NCI-H524 treated with DMSO at 0.1 percent for 48 hours (cell line): Measurements from ENCODE around the gene GALE.
"Not testable (repeated sequence)": the region's sequence is repeated elsewhere in the genome, so short reads cannot be mapped to it uniquely, and the experiment has no call there.

Experiments
- DNase-seq: peaks from one replicate; lab custom pipeline; 2025; lab: John Stamatoyannopoulos, UW

Gene GALE

DNA sequence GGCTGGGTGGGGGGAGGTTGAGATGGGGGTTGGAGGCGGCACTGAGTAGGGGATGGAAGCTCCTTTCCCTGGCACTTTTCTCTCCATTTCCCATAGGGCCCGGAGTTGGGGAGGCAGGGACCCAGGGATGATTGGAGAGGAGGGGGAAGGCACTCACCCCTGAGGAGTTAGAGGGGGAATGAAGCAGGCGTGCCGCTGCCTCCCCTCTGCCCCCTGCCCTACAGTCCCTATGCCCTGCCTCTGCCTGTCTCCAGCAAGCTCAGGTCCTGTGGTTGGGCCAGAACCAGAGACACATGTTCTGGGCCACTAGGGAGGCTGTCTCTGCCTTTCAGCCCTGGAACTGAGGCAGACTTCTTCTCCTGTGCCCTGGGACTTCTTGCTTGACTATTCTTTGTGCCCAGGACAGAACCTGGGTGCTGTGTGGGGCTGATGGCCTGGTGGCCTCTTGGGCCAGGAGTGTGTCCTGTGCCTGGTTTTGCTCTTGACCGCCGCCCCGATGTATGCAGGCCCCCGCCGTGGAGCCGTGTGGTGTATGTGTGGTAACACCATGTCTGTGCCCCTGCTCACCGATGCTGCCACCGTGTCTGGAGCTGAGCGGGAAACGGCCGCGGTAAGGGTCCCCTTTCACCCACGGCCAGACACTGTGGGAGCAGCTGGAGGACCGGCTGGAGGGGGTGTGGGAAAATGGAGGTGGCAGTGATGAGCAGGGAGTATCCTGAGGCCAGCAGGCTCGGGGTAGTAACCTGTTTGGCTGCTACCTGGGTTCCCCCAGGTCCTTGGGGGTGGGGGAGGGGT is 8.2 kb downstream of the GALE start:
- no peak for DNase-seq

GRCh38 chr1:23791516-23792047 is 9.0 kb downstream of the GALE start:
- no peak for DNase-seq

DNA sequence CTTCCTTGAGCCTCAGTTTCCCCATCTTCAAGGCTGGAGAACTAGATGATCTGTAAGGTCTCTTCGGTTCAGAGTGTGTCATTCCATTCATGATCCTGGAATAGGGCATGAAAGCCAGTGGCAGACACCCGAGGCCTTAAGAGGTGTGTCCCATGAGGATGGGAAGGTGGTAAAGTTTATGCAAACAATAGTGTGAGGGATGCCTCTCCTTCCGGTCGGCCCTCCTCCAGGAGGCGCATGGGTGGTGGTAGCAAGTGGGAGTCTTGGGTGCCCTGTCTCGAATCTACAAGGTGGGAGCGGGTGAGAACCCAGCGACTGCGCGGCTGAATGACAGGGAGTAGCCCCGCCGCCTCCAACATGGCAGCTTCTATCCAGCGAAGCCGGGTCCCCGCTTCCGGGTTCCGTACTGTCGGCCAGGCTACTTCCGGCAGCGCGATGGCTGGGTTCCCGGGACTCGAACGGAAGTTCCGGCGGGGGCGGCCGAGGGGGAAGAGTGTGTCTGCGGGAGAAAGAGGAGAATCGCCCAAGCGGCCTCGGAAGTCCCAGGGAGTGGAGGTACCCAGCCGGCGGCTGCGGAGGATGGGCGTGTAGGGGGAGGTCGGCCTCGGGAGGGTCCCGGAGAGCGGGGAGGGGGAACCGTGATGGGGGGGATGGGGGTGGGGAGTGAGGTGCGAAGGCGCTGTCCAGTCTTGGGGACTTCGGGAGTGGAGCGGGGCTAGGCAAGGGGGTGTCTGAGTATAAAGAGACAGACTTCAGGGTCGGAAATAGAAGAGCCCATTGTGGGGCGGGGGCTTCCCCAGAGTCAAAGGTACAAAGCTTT is 9.6 kb downstream of the GALE start, which contains the start of gene LYPLA2:
LYPLA2 (plus strand) TSS at position 450 of the 820 bp plus-strand sequence. CDS start 1,538 bp downstream, outside the sequence.
- peak; percentile 26 for DNase-seq

- no peak for DNase-seq
Measured at GRCh38 chr1:23788695-23789094, 11.9 kb downstream of the GALE start.

DNA sequence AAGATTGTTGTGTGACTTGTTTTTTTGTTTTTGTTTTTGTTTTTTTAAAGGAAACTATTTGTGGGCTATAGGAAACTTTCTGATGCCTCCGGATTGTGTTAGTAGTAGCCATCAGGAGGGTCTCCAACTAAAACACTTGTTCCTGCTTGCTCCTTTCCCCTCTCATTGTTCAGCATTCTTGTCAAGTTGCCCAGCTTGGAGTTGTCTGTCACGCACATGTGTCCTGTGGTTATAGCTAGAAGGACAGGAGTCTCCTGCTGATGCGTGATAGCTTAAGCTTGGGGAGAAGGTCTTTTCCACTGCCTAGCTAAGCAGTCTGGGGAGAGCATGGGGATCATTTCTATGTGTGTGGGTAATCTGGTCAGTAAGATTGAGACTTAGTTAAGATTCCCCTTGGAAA is 12.9 kb downstream of the GALE start:
- DNase-seq = no peak

- DNase-seq = no peak
Measured at GRCh38 chr1:23784846-23785245, 15.7 kb downstream of the GALE start.

GRCh38 chr1:23783141-23783540 is 17.4 kb downstream of the GALE start:
- DNase-seq = not testable (repeated sequence)

DNA sequence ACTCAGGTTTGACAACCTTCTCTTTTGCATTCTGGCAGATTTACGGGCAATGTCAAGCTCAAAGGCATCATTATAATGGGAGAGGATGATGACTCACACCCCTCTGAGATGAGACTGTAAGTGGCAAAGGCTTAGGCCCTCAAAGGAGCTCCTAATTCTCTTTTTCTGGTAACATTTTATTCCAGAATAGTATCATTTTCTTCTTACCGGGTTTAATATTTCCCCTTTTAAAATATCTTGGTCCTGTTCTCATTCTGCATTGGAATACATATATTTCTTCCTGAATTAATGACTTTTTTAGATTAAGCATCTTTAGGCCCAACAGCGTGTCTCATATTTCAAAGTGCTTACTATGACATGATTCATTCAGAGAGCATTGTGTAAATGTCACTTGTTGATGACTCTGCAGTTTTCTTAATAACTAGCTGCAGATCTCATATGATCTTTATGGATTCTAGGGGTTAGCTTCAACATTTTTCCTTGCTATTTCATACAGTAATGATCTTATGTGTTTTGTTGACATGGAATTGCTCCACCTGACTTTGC is 20.7 kb downstream of the GALE start:
- no peak for DNase-seq

DNA sequence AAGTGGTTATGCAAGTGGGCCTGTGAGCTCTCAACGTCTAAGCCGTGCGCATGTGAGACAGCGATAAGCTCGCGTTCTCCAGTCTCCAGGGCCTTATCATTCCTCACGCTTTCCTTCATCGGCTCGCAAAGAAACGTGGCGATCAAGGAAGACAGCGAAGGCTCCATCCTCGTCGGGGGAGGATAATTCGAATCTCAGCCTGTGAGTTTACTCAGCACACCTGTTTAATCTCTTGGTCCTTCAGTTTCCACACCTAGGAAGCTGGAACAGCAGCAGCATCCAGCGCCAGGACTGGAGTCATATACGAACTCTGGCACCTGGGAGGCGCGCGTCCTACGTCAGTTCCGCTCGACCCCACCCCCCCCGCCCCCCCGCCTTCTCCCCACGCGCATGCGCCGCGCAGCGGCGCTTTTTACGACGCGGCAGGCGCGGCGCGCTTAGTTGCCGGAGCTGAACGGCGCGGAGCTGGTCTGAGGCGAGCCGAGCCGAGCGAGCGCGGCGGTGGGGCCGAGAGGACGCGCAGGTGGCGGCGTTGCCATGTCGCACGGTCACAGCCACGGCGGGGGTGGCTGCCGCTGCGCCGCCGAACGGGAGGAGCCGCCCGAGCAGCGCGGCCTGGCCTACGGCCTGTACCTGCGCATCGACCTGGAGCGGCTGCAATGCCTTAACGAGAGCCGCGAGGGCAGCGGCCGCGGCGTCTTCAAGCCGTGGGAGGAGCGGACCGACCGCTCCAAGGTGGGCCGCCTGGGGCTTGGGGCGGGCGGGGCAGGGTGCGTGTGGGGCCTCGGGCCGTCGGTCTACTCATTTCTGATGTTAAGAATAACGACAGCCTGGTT is 22.4 kb downstream of the GALE start, which contains the start of gene PITHD1:
PITHD1 (plus strand) TSS at position 440 of the 836 bp plus-strand sequence; CDS start at position 538, 98 bp downstream.
- peak; percentile 26 for DNase-seq

GRCh38 chr1:23776217-23776616 is 24.3 kb downstream of the GALE start:
- no peak for DNase-seq

DNA sequence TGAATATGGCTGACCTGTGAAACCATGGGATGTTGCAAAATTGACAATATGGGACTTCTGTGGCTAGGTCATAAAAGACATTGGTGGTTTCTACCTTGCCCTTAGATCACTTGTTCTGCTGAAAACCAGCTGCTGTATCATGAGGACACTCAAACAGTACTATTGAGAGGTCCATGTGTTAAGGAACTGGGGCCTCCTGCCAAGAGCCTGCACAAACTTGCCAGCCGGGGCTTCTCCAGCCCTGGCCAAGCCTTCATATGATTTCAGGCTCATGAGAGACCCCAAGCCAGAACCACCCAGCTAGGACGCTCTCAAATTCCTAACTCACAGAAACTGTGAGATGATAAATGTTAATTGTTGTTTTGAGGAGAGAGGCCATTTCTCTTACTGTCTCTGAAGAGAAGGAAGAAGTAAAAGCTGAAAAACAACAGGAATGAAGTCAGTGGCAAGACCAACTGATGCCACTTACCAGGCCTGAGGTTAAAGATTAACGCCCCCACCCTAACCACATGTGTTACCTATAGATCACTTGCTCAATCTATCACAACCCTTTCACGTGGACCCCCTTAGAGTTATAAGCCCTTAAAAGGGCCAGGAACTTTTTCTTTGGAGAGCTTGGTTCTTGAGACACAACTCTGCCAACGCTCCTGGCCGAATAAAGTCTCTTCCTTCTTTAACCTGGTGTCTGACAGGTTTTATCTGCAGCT is 26.2 kb downstream of the GALE start:
- DNase-seq = no peak

DNA sequence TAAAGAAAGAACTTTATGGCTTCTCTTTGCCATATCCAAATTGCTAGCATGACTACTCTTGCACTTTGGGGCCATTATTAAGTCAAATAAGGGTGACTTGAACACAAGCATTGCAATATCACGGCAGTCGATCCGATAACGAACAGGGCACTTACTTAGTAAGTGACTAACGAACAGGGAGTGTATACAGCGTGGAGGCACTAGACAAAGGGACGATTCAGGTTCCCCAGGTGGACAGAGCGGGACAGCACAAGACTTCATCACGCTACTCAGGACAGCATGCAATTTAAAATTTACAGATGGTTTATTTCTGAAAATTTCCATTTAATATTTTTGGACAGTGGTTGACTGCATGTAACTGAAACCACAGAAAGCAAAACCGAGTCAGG is 27.7 kb downstream of the GALE start:
- no peak for DNase-seq

DNA sequence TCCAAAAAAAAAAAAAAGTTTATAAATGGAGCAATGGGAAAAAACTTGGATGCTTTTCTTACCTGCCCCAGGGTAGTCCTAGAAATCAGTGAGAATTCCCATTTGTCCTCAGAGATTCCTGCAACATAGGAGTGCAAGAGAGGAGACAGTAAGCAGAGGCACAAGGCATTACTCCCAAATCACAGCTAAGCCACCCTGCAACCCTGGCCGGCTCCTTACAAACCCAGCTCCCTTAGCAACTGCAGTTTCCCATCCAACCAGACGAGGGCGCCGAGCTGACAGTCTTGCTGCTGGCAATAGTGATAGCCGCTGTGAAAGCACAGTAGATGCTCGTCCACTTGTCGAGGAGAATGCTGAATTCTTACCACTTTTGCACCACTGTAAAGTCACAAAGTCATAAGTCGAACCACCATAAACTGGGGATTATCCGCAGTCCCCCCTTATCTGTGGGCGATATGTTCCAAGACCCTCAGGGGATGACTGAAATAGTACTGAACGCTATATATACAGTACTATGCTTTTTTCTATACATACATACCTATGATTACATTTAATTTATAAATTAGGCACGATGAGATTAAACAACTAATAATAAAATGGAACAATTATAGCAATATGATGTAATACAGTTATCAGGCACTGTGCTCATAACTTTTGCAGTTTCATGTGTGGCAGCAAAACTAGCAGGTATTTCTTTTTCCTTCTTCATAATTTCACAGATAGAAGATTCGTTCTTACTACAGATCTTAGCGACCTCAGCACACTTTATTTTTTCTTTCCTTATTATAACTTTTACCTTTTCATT is 28.3 kb downstream of the GALE start:
- no peak for DNase-seq

DNA sequence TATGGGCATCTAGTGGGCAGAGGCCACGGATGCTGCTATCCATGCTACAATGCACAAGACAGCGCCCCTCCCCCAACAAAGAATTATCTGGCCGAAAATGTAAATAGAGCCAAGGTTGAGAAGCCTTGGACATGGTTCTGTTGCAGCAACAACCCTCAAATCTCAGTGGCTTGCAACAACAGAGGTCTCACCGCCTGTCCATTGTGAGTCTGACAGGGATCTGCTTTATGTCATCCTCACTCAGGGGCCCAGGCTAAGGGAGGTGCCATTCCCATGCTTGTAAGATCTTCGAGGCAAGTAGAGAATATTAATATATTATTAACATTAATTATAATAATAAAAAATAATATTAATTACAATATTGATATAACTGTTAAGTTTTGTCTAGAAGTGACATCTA is 31.8 kb downstream of the GALE start:
- no peak for DNase-seq

GRCh38 chr1:23763041-23763577 is 37.4 kb downstream of the GALE start:
- DNase-seq = no peak

- no peak for DNase-seq
Measured at GRCh38 chr1:23759277-23759676, 41.3 kb downstream of the GALE start.

GRCh38 chr1:23757812-23758211 is 42.7 kb downstream of the GALE start:
- no peak for DNase-seq

GRCh38 chr1:23756676-23757075 is 43.9 kb downstream of the GALE start:
- no peak for DNase-seq

DNA sequence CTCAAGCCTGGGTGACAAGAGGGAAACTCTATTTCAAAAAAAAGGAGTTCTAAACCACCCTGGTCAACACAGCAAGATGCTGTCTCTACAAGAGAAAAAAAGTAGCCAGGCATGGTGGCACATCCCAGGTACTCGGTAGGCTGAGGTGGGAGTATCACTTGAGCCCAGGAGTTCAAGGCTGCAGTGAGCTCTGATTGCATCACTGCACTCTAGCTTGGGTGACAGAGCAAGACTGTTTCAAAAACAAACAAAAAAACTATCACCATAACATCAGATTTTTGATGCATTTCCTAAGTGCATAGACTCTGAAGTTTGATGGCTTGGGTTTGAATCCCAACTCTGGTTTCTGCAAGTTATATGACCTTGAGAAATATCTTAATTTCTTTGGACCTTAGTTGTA is 47.6 kb downstream of the GALE start:
- no peak for DNase-seq

GRCh38 chr1:23751815-23752200 is 48.7 kb downstream of the GALE start:
- DNase-seq = no peak
